GM23248 (cell line): ENCODE data around the gene TMEM183A.

Experiments used
- EZH2 ChIP-seq: fragments of 200-600 bp; sonication (generic); IDR thresholded peaks from 2 replicates; pipeline ENCODE4 v1.6.1; 2018; ENCODE audit warnings: antibody characterized with exemption, mild to moderate bottlenecking; ENCODE audit not compliant: insufficient read depth, poor library complexity, severe bottlenecking
- EZH2phosphoT487 ChIP-seq: fragments of 200-600 bp; sonication (generic); IDR thresholded peaks from 2 replicates; pipeline ENCODE4 v1.6.1; 2018; ENCODE audit warnings: antibody characterized with exemption, moderate library complexity, mild to moderate bottlenecking, low read depth; ENCODE audit not compliant: insufficient read depth

DNA sequence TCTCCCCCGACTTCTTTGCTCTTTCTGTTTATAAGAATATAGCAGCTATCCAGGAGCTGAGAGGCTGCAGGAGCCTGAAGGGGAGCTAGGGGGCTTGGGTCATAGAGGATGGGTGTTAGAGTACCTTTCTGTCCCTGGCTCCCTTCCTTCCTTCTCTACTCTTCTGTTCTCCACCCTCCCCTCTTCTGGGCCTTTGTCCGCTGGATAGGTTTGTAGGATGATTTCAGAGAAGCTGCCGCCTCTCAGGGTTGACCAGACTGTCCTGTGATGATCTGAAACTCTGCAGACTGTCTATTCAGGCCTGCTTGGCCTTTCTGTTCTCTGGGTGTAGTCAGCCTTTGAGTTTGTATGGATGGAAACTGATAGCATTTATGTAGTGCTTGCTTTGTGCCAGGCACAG, 45.4 kb downstream of the TMEM183A start:
- TF ChIP-seq EZH2 = no peak
- no peak for TF ChIP-seq EZH2phosphoT487
